ENCODE results near the gene CD160.

GRCh38 chr1:145784409-145784808, 65.1 kb downstream of the CD160 start:
- TF ChIP-seq POLR2AphosphoS5 (IDR thresholded peaks at IDR 0.05; ENCODE audit: low read depth, low read length) (no peak), CTCF (IDR thresholded peaks at IDR 0.05) (no peak), REST (IDR thresholded peaks at IDR 0.05; ENCODE audit: insufficient read depth in 1 of 2, low read depth in 2 of 2, low read length in 1 of 2) (no peak), TCF7L2 (IDR thresholded peaks at IDR 0.05; ENCODE audit: low read depth, low read length) (no peak)
